ENCODE measurements around the gene PRAC1.
"Not testable (repeated sequence)": the region's sequence is repeated elsewhere in the genome, so short reads cannot be mapped to it uniquely, and the experiment has no call there.

The PRAC1 gene

GRCh38 chr17:48718227-48718760 is 4.0 kb downstream of the PRAC1 start:
- no peak overlapping the region for H3K9ac ChIP-seq (ENCODE audit: low read length)
- no peak overlapping the region for H2AFZ ChIP-seq (ENCODE audit: low read length)
- TF ChIP-seq EZH2phosphoT487 (IDR thresholded peaks at IDR 0.05; ENCODE audit: low read length) = no peak
- TF ChIP-seq EZH2 (optimal IDR thresholded peaks at IDR 0.05; ENCODE audit: low read depth, low read length) = no peak
- no peak for TF ChIP-seq CTCF (IDR thresholded peaks at IDR 0.05; ENCODE audit: low read length)
- H3K9me2 ChIP-seq (replicated peaks; ENCODE audit: insufficient read depth, low read length) = no peaks in the 10 kb centered on the region
- no peaks in the 10 kb centered on the region for H3K9me3 ChIP-seq (replicated peaks; ENCODE audit: insufficient read depth, low read length)
- no peak for DNase-seq
- H3K4me1 ChIP-seq (ENCODE audit: low read length) = no peaks in the 10 kb centered on the region
- H3K79me2 ChIP-seq (ENCODE audit: low read length) = no peaks in the 10 kb centered on the region
- no peak overlapping the region for H3K4me3 ChIP-seq (ENCODE audit: low read length)
- H3K27ac ChIP-seq (ENCODE audit: low read length) = no peak overlapping the region
- H3K36me3 ChIP-seq (replicated peaks; ENCODE audit: insufficient read depth, low read length) = no peaks in the 10 kb centered on the region
- H3K27me3 ChIP-seq (replicated peaks; ENCODE audit: insufficient read depth, low read length) = peaks cover 57% of the 10 kb centered on the region
- H3F3A ChIP-seq (ENCODE audit: insufficient read depth, low read length) = no peaks in the 10 kb centered on the region
- no peak overlapping the region for H3K4me2 ChIP-seq (ENCODE audit: low read depth, low read length)
- no peaks in the 10 kb centered on the region for H4K20me1 ChIP-seq (ENCODE audit: insufficient read depth, low read length)

GRCh38 chr17:48717367-48718226 is 4.7 kb downstream of the PRAC1 start:
- no peaks in the 10 kb centered on the region for H3K36me3 ChIP-seq (replicated peaks; ENCODE audit: insufficient read depth, low read length)
- peaks cover 50% of the 10 kb centered on the region for H3K27me3 ChIP-seq (replicated peaks; ENCODE audit: insufficient read depth, low read length)
- H3K4me3 ChIP-seq (ENCODE audit: low read length) = no peak overlapping the region
- no peaks in the 10 kb centered on the region for H3F3A ChIP-seq (ENCODE audit: insufficient read depth, low read length)
- no peaks in the 10 kb centered on the region for H3K9me3 ChIP-seq (replicated peaks; ENCODE audit: insufficient read depth, low read length)
- H3K4me2 ChIP-seq (ENCODE audit: low read depth, low read length) = no peak overlapping the region
- no peak overlapping the region for H2AFZ ChIP-seq (ENCODE audit: low read length)
- H3K27ac ChIP-seq (ENCODE audit: low read length) = no peak overlapping the region
- no peak for TF ChIP-seq CTCF (IDR thresholded peaks at IDR 0.05; ENCODE audit: low read length)
- no peak for TF ChIP-seq EZH2phosphoT487 (IDR thresholded peaks at IDR 0.05; ENCODE audit: low read length)
- TF ChIP-seq EZH2 (optimal IDR thresholded peaks at IDR 0.05; ENCODE audit: low read depth, low read length) = no peak
- H3K4me1 ChIP-seq (ENCODE audit: low read length) = no peaks in the 10 kb centered on the region
- H3K9me2 ChIP-seq (replicated peaks; ENCODE audit: insufficient read depth, low read length) = no peaks in the 10 kb centered on the region
- H4K20me1 ChIP-seq (ENCODE audit: insufficient read depth, low read length) = no peaks in the 10 kb centered on the region
- DNase-seq = no peak
- H3K79me2 ChIP-seq (ENCODE audit: low read length) = no peaks in the 10 kb centered on the region
- H3K9ac ChIP-seq (ENCODE audit: low read length) = no peak overlapping the region

GRCh38 chr17:48716549-48716948 is 5.8 kb downstream of the PRAC1 start:
- H3K9ac ChIP-seq (ENCODE audit: low read length); H3K79me2 ChIP-seq (ENCODE audit: low read length); H3K4me2 ChIP-seq (ENCODE audit: low read depth, low read length); H4K20me1 ChIP-seq (ENCODE audit: insufficient read depth, low read length); H3F3A ChIP-seq (ENCODE audit: insufficient read depth, low read length); DNase-seq; H2AFZ ChIP-seq (ENCODE audit: low read length); H3K9me3 ChIP-seq (replicated peaks; ENCODE audit: insufficient read depth, low read length); H3K4me3 ChIP-seq (ENCODE audit: low read length); H3K27ac ChIP-seq (ENCODE audit: low read length); H3K4me1 ChIP-seq (ENCODE audit: low read length); H3K36me3 ChIP-seq (replicated peaks; ENCODE audit: insufficient read depth, low read length); H3K9me2 ChIP-seq (replicated peaks; ENCODE audit: insufficient read depth, low read length): not testable (repeated sequence)
- peaks cover 43% of the 10 kb centered on the region for H3K27me3 ChIP-seq (replicated peaks; ENCODE audit: insufficient read depth, low read length)
